NOMO-1 (cell line): ENCODE data around the gene ATP5PB.

Experiments used
- DNase-seq, 2 experiments: peaks; one replicate each; lab custom pipeline; 2025; ENCODE audit not compliant: unreplicated experiment in 2 of 2; lab: John Stamatoyannopoulos, UW

ATP5PB gene

DNA sequence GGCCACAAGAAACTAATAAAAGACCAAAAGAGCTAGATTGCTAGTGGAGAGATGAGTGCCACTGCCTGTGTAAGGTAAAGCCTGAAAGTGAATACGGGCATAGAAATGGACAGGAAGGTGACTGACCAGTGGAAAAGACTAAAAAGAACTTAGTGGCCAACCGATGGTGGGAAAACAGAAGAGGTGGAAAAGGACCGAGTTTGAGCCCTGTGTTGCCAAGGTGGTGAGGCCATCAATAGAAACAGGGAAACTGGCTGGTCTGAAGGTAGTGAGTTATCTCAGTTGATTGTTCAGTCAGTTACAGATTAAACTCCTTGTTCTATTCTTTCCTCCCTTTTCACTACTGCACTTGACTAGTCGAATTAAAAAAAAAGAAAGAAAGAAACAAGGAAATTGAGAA is 2.7 kb upstream of the ATP5PB start:
- DNase-seq = no peak

DNA sequence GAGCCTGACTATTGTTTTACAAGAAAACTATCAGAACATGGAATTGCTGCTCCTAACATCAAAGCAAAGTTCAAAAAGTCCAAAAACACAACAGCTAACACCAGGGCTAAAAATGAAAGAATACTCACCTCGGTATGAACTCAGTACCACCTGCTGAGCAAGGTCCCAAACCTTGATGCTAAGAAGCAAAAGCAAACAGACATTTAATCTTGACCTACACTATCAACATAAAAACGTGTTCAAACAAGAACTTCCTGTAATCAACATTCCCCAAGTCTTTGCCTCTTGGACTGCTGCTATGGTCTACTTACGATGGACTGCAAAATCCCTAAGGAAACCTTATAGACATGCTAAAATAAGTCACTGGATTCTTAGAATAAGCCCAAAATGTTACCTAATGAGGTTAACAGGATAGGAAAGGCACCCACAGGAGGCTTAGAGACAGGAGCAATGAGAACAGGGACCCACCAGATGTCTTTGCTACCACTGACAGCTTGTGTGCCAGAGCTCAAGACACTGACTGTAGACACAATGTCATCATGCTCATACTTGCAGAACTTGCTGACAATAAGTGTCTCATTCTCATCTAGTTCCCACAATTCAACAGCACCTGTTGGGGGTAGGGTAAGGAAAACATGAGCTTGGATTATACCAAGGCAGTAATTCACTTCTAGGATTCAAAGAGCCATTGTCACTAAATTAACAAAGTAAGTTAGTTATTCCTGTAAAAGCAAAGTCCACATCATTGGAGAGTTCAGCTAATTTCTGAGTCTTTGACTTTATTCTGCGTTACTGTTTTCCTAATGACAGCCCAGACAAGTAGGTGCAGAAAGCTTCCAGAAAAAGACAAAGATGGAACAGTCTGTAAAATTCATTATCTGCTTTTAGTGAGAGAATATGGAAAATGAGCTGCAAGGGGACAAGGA is 2.0 kb upstream of the ATP5PB start:
- DNase-seq = no peak

DNA sequence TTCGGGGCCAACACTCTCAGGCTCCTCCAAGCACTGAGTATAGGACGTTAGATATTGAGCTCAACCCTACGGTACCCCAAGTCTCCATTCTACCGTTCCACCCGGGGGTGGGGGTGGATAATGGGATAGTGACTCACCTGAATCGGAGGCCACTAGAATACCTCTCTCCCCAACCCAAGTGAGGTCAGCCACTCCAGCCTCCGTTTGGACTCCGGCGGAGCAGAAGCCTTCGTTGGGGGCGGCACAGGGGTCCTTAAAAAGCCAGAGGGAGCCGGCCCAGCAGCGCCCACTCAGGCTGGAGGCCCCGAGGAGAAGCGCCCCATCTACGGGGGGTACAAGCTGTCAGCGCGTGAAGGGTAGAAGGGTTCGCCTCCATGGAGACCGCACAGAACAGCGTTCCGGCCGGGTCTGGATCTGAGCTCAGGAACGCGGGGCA is 764 bp upstream of the ATP5PB start:
- DNase-seq = peak; percentile 15 to 20

DNA sequence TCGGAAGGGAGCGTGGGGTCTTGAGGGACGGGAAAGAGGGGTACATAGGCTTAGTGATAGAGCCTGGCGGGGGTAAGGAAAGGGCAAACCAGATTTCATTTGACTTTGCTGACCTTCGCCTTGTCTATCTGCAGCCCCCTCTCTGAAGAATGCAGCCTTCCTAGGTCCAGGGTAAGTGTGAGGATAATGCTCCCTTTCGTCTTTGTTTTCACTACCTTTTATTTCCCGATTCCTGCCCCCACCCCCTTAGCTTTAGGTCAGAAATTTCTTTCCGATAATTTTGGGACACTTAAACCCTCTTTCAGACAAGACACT is 396 bp downstream of the ATP5PB start:
- no peak for DNase-seq

DNA sequence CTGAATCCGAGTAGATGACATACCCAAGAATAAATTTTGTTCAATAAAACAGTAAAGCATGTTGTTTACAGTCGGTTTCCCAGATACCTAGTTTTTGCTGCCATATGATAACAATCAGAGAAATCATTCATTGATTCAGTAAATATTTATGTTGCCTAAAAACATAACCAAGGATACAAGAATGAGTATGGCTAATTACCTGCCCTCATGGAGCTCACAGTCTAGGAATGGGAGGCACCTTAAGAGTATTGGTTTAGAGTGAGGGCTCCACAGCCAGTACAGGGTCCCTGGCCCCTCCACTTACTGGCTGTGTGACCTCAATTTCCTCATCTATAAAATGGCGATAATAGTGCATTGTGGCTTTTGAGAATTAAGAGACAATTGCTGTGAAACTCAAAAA is 921 bp downstream of the ATP5PB start:
- no peak for DNase-seq

DNA sequence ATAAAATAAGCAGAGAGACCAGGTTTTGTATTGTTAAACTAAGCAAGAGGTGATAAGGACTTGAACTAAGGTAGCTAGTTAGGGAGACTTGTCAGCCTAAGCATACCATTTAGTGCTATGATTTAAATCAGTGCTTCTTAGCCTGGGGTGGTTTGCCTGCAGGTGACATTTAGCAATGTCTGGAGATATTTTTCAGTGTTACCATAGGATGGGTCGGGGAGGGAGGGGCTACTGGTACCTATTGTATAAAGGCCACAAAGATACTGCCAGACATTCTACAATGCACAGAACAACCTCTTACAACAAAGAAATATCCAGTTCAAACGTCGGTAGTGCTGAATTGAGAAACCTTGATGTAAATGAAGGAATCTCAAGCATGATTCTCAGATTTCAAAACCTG is 3.3 kb downstream of the ATP5PB start:
- no peak for DNase-seq

DNA sequence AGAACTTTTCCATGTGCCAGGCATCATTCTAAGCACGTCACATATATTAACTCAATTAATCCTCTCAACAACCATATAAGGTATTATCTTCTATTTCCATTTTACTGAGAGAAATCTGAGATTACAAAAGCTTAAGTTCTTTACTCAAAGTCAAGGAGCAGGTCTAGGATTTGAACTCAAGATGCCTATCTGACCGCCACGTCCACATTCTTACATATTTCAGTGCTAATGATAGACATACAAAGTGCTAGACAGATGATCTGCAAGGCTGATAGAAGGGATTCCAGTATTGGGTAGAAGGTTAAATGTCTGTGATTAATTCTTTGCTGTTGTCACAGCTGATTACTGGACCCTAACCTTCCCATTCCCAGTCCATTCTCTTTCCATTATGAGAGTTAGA is 4.4 kb downstream of the ATP5PB start:
- no peak for DNase-seq

DNA sequence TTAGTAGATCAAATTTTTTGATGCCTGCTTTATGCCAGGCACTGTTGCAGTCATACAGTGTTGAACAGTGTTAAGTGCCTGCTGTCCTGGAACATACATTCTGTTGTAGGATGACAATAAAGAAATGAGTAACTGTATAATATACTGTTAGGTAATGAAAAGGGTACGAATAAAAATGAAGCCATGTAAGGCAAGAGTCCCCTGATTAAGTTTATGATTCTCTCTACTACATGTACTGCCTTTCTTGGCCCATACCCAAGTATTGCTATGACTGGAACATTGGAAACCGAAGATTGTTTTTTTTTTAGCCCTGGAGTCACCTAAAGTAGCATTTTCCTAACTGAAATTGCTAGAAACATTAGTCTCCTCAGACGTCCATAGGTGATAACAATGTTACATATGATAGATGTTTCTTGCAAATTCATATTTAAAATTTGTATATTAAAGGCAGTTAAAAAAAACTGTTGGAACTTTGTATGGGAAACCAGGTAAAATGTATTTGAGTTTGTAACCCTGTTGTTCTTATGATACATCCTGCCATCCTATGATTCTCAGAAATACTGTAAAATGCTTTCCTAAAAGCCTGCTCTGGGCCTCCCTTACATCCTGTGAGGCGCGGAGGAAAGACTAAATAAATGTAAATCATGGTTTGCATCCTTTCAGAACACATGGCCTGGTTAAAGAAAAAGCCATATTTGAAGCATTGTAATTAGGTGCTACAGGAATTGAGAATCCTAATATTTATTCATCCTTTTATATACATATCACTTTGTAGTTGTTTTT is 5.8 kb downstream of the ATP5PB start:
- no peak for DNase-seq

- DNase-seq = no peak
Observed at GRCh38 chr1:111455642-111456031, 6.4 kb downstream of the ATP5PB start.

DNA sequence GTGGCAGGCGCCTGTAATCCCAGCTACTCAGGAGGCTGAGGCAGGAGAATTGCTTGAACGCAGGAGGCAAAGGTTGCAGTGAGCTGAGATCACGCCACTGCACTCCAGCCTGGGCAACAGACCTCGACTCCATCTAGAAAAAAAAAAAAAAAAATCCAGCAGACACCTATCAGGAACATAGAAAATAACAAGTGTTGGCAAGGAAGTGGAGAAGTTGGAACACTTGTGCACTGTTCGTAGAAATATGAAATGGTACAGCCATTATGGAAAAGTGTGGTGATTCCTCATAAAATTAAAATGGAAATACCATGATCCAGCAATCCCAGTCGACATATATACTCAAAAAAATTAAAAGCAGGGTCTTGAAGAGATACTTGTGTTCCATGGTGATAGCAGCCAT is 12.5 kb downstream of the ATP5PB start:
- DNase-seq = no peak

DNA sequence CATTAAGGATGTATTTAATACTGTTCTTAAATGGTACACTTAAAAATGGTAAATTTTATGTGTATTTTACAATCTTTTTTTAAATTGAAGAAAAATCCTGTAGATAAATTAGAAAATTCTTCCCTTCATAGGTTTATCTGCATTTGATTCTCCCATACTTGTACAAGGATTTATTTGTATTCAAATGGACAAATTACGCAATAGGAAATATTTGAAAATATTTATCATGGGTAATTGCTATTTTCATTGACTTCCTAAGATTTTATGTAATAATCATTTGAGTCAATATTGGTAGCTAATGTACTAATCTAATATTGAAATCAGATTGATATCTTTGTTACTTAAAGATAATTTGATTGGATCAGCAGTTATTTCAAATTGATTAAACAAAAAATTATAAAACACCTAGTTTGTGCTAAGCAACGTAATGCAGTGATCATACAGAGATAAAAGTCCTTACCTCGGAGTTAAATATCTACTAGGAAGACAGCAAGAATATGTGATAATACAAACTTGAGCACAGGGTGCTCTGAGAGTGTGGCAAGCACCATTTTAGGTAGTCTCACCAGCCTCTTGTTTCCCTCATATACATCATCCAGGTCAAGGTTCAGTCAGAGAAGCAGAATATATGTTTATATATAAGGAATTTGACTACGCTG is 13.2 kb downstream of the ATP5PB start:
- DNase-seq = no peak

GRCh38 chr1:111463029-111463683 is 13.9 kb downstream of the ATP5PB start:
- DNase-seq = no peak

DNA sequence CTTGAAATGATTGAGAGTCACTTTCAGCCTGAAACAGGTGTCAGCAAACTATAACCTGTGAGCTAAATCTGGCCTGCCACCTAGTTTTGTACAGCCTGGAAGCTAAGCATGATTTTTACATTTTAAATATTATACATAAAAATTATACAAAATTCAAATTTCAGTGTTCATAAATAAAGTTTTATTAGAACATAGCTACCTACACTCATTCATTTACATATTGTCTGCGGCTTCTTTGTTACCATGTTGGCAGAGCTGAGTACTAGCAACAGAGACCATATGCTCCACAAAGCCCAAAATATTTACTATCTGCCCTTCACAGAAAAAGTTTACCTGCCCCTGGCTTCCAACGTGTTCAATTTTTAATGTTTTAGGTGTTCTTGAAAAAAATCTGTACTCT is 16.5 kb downstream of the ATP5PB start:
- DNase-seq = no peak

- no peak for DNase-seq
Observed at GRCh38 chr1:111466480-111466879, 17.2 kb downstream of the ATP5PB start.

DNA sequence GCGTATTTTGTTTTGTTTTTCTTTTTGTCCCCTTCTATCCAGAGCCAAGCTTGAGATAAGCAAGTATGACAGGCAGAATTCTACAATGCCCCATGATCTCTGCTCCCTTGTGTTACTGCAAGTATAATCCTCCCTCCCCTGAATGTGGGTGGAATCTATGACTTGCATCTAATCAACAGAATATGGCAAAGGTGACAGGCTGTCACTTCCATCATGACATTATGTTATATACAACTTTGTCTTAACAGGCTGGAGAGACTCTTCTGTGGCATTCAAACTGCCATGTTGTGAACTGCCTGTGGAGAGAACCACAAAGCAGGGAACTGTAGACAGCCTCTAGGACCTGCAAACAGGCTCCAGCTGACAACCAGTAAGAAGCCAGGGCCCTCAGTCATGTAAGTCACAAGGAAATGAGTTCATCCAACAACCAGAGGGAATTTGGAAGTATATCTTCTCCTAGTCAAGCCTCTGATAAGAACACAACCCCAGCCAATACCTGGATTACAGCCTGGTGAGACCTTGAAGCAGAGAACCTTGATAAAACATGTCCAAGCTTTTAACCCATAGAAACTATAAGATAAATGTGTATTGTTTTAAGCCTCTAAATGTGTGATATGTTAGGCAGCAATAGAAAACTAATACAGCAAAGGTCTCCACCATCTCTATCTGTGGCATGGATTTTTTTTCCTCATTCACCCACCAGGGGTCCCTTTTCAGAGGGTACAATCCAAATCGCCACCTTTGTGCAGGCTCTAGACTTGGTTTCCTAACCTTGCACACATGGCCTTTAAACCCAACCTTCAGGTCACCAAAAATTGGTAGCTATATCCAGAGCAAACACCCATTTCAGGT is 18.8 kb downstream of the ATP5PB start:
- no peak for DNase-seq

DNA sequence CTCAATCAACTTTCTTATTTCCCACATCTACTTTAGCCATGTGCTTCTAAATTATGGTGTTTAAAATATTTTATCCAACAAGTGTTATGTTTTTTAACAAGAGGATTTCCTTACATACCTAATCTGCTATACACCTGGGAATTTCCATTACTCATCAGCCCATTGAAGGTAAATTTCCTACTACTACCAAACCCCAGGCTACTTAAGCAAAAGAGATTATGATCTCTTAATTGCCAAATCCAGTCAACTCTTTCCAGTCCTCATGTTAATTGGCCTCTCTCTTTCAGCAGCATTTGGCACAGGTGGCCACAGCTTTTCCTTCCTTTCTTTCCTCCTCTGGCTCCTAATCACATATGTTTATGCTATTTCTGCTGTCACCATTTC is 19.4 kb downstream of the ATP5PB start:
- DNase-seq = no peak

GRCh38 chr1:111469539-111469938 is 20.3 kb downstream of the ATP5PB start:
- no peak for DNase-seq

GRCh38 chr1:111470596-111470995 is 21.3 kb downstream of the ATP5PB start:
- no peak for DNase-seq

GRCh38 chr1:111471012-111471411 is 21.7 kb downstream of the ATP5PB start:
- peak; percentile 92 to 99 for DNase-seq

DNA sequence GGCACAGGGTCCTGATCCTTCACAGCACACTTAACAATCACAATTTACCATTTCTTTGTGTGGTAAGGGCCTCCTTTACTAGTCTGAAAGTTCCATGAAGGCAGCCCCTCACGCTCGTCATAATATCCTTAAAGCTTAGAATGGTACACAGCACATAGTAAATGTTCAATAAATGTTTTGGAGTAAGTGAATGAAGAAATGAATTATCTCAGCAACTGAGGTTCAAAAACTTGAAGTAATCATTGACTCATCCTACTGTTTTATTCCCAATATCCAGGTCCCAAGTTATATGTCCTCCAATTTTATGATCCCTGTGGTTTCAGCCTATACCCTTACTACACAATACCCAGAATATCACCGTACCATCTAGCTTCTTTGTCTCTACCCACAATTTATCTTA is 22.3 kb downstream of the ATP5PB start:
- DNase-seq = no peak
